Glutamatergic neuron (in vitro differentiated cells): Measurements from ENCODE around the gene KNOP1. TPM values are rescaled to one million over a fixed set of nuclear protein-coding genes. Genes with fewer than 3 reads are reported as not detected.

Source experiments
- DNase-seq: peaks from one replicate; pipeline ENCODE4 v3.0.0; 2022
- H3K27ac Mint-ChIP-seq: one replicate; pipeline ENCODE4 v1.8.0; 2020; ENCODE audit warnings: mild to moderate bottlenecking, mixed read lengths, inconsistent platforms; ENCODE audit not compliant: unreplicated experiment
- H3K27me3 Mint-ChIP-seq: one replicate; pipeline ENCODE4 v1.8.0; 2020; ENCODE audit warnings: mild to moderate bottlenecking, moderate library complexity, mixed read lengths, inconsistent platforms; ENCODE audit not compliant: unreplicated experiment
- H3K36me3 Mint-ChIP-seq: one replicate; pipeline ENCODE4 v1.8.0; 2020; ENCODE audit warnings: mild to moderate bottlenecking, mixed read lengths, inconsistent platforms; ENCODE audit not compliant: unreplicated experiment
- H3K4me1 Mint-ChIP-seq: one replicate; pipeline ENCODE4 v1.8.0; 2020; ENCODE audit warnings: mild to moderate bottlenecking, low read depth, mixed read lengths, inconsistent platforms; ENCODE audit not compliant: unreplicated experiment
- H3K4me3 Mint-ChIP-seq: one replicate; pipeline ENCODE4 v1.8.0; 2020; ENCODE audit warnings: mild to moderate bottlenecking, mixed read lengths, inconsistent platforms; ENCODE audit not compliant: unreplicated experiment
- H3K9me3 Mint-ChIP-seq: one replicate; pipeline ENCODE4 v1.8.0; 2020; ENCODE audit warnings: mild to moderate bottlenecking, moderate library complexity, mixed read lengths, inconsistent platforms; ENCODE audit not compliant: unreplicated experiment
- total RNA-seq: library from RNA; stranded (reverse); fragmentation: NEBNext Ultra II Directional; extraction: Animal tissue kit (Norgen Biotek cat#: 25700); gene quantifications from one replicate; pipeline ENCODE4 v1.2.1, GENCODE V29; 2021; ENCODE audit not compliant: unreplicated experiment
- TF ChIP-seq, protein P1 (sequence below): fragments of 200-600 bp; sonication (generic); IDR thresholded peaks from one replicate; pipeline ENCODE4 v1.5.0; 2021; ENCODE audit not compliant: partially characterized antibody, unreplicated experiment

KNOP1 gene
- total RNA-seq, 1 donor from 2014 or later, result 25.6 TPM

GRCh38 chr16:19664166-19664565, 53.9 kb downstream of the KNOP1 start:
- TF ChIP-seq, protein P1, sequence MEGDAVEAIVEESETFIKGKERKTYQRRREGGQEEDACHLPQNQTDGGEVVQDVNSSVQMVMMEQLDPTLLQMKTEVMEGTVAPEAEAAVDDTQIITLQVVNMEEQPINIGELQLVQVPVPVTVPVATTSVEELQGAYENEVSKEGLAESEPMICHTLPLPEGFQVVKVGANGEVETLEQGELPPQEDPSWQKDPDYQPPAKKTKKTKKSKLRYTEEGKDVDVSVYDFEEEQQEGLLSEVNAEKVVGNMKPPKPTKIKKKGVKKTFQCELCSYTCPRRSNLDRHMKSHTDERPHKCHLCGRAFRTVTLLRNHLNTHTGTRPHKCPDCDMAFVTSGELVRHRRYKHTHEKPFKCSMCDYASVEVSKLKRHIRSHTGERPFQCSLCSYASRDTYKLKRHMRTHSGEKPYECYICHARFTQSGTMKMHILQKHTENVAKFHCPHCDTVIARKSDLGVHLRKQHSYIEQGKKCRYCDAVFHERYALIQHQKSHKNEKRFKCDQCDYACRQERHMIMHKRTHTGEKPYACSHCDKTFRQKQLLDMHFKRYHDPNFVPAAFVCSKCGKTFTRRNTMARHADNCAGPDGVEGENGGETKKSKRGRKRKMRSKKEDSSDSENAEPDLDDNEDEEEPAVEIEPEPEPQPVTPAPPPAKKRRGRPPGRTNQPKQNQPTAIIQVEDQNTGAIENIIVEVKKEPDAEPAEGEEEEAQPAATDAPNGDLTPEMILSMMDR, result no peak
- peaks cover 2% of the 10 kb centered on the region for H3K9me3 Mint-ChIP-seq
- H3K27ac Mint-ChIP-seq, result no peak overlapping the region
- no peaks in the 10 kb centered on the region for H3K27me3 Mint-ChIP-seq
- peaks cover 18% of the 10 kb centered on the region for H3K36me3 Mint-ChIP-seq
- DNase-seq, result no peak
- H3K4me3 Mint-ChIP-seq, result no peak overlapping the region
- H3K4me1 Mint-ChIP-seq, result no peaks in the 10 kb centered on the region

DNA sequence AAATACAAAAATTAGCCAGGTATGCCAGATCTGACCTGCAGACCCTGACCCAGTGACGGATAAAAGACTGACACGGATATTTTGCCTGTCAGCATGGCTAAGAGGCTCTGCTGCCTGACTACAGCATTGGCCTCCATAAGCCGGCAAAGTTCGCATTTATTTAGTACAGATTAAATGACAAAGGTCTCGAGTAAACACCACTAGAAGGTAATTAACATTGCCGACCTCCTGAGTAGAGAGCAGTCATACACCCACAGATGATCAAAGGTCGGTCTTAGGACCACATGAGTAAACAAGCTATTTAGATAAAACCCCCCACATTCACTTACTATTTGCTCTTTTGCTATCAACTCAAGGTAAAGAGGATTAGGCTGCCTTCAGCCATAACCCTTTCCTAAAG, 55.7 kb downstream of the KNOP1 start:
- TF ChIP-seq, protein P1, result no peak
- Mint-ChIP-seq H3K9me3 (peaks cover 2% of the 10 kb centered on the region), H3K4me1 (no peaks in the 10 kb centered on the region), H3K27ac (no peak overlapping the region), H3K36me3 (peaks cover 18% of the 10 kb centered on the region), H3K27me3 (no peaks in the 10 kb centered on the region), H3K4me3 (no peak overlapping the region)
- DNase-seq, result no peak

- peaks cover 14% of the 10 kb centered on the region for H3K36me3 Mint-ChIP-seq
- no peak overlapping the region for H3K27ac Mint-ChIP-seq
- TF ChIP-seq, protein P1, result no peak
- DNase-seq, result no peak
- H3K4me3 Mint-ChIP-seq, result no peak overlapping the region
- H3K27me3 Mint-ChIP-seq, result no peaks in the 10 kb centered on the region
- H3K4me1 Mint-ChIP-seq, result no peaks in the 10 kb centered on the region
- no peaks in the 10 kb centered on the region for H3K9me3 Mint-ChIP-seq
Measured at GRCh38 chr16:19660432-19660831, 57.6 kb downstream of the KNOP1 start.

GRCh38 chr16:19659554-19659953, 58.5 kb downstream of the KNOP1 start:
- H3K36me3 Mint-ChIP-seq, result peaks cover 11% of the 10 kb centered on the region
- no peaks in the 10 kb centered on the region for H3K4me1 Mint-ChIP-seq
- TF ChIP-seq, protein P1, result no peak
- no peak overlapping the region for H3K27ac Mint-ChIP-seq
- no peaks in the 10 kb centered on the region for H3K27me3 Mint-ChIP-seq
- no peak for DNase-seq
- no peaks in the 10 kb centered on the region for H3K9me3 Mint-ChIP-seq
- no peak overlapping the region for H3K4me3 Mint-ChIP-seq

- TF ChIP-seq, protein P1, result no peak
- no peak for DNase-seq
- Mint-ChIP-seq H3K36me3 (peaks cover 14% of the 10 kb centered on the region), H3K4me3 (no peak overlapping the region), H3K27ac (no peak overlapping the region), H3K27me3 (peaks cover 5% of the 10 kb centered on the region), H3K9me3 (no peaks in the 10 kb centered on the region), H3K4me1 (no peaks in the 10 kb centered on the region)
Measured at GRCh38 chr16:19657831-19658230, 60.2 kb downstream of the KNOP1 start.
